HG03196 (cell line): ENCODE data around the gene MRPS26.
"Not testable (repeated sequence)": the region's sequence is repeated elsewhere in the genome, so short reads cannot be mapped to it uniquely, and the experiment has no call there.

Experiments used
- ATAC-seq: cut with Tn5 transposase; IDR thresholded peaks from one replicate; pipeline ENCODE4 v1.9.1; 2021; ENCODE audit not compliant: unreplicated experiment

The MRPS26 gene

DNA sequence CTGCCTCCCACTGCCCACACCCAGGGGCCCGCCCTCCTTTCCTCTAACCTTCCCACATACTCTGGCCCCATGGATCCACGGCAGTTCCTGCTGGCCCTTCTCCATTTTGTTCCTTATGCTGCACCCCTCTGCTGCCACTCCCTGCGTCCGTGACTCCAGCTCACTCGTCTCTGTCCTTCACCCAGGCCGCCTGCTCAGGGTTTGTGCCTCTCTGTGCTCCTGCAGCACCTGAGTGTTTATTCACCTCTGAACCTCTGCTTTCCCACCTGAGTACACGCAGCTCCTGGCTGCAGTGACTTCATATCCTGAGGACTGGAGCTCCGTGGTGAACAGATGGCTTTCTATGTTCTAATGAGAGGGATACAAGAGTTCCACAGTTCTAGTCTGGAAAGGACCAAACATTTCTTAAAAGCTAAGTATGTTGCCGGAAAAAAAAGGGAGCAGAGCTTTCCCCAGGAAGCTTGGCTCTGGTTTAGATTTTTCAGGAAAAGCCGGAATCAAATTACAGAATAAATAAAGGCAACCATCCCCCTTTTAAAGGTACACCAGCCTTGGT, 3.9 kb upstream of the MRPS26 start:
- no peak for ATAC-seq

DNA sequence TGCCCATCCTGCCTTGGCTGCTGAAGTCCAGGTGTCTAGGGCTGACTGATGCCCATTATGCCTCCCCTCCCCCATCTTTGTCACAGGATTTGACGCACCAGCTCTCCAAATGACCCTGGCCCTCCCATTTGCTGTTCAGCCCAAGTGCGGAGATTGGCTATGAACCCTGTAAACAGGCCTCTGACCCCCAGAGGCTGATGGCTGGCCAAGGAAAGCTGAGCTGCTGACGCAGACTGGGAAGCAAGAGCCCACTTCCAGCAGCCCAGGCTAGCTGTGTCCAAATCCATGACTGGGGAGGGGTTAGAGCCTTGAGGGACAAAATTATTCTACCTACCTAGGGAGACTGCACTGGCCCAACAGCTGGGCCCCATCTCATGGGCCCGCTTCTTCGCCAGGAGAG, 3.2 kb upstream of the MRPS26 start:
- no peak for ATAC-seq

DNA sequence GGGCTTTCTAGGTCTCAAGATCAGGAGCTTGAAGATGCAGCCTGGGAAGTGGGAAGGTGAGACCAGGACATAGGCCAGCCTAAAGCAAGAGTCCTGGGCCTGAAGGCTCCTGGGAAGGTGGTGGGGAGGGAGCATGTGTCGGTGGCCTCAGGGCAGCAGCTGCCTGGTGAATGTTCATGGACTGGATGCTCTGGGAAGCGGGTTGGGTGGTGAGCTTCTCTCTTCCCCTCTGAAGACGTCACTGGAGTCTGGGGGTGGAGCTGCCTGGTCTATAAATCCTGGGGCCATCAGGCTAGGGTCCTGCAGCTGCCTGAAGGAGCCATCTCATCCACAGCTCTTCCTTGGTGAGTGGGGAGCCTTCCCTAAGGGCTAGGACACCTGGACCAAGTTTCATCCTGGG, 2.5 kb upstream of the MRPS26 start, which contains the start of gene GNRH2:
Gene GNRH2, plus strand, starts transcription at position 301 of the 400 bp plus-strand sequence. CDS start 793 bp downstream, outside the sequence.
- ATAC-seq = no peak

DNA sequence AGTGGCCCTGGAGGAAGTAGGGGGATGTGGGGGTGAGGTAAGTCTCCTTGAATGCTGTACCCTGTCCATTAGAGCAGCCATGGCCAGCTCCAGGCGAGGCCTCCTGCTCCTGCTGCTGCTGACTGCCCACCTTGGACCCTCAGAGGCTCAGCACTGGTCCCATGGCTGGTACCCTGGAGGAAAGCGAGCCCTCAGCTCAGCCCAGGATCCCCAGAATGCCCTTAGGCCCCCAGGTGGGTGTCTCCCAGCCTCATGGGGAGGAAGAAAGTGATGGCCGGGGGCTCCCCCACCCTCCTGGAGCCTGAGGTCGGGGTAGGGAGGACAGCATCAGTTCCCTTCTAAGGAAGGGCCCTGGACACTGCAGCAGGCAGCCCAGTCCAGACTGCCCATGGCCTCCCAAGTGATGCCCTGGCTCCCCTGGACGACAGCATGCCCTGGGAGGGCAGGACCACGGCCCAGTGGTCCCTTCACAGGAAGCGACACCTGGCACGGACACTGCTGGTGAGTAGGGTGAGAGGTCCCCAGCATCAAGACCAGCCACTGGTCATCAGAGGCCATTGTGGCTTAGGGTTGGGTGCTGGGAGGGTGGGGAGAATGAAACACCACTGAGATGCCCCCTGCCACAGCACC, 1.4 kb upstream of the MRPS26 start:
- no peak for ATAC-seq

DNA sequence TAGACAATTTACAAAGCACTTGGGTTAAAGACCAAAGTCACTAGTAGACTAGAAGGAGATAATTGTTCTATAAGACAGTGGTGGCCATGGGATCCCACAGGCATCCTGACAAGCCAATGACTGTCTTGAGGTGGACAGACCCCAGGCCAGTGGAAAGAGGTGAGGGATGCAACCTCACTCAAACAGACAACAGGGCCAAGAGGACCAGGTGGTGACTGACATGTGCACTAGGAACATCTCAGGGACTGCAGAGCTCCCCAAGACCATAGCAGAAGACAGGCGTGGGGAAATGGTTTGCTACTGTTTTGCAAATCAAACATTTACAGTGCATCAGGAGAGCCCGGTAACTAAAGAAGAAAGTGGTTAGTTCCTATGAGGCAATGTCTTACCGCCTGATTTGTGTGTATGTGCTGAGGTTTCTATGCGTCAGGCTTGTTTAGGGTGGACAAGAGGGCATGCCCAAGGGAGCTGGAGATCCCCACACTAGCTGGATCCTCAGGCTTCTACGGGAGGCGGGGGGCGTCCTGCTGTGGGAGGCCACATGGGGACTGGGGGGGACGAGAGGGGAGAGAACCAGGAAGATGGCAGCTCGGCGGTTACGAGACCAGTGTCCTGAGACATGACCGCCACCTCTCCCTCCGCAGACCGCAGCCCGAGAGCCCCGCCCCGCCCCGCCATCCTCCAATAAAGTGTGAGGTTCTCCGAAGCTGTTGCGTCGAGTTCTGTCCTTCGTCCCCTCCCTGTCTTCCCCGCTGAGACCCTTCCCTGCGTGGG, 623 bp upstream of the MRPS26 start:
- peak; percentile 33 for ATAC-seq

DNA sequence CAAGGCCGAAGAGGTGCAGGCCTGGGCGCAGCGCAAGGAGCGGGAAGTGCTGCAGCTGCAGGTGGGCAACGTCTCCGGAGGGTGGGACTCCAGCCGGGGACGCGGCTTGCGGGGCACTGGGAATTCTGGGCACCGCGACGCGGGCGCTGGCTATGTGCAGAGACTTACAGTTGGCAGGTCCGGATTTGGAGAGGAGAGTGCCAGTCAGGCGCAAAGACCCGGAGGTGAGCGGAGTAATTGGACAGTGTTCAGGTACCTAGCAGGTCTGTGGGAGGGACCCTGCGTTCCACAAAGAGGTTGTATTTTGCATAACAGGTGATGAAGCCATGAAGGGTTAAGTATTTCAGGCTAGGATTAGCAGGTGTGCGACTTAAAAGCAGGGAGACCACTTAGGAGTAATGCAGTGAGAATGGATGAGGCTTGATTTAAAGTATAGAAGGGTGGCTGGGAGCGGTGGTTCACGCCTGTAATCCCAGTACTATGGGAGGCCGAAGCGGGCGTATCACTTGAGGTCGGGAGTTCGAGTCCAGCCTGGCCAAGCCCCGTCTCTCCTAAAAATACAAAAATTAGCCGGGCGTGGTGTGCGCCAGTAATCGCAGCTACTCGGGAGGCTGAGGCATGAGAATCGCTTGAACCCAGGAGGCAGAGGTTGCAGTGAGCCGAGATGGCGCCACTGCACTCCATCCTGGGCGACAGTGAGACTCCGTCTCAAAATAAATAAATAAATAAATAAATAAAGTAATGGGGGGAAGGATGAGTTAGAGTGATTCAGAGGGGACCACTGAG, 1.0 kb downstream of the MRPS26 start:
- ATAC-seq = no peak

DNA sequence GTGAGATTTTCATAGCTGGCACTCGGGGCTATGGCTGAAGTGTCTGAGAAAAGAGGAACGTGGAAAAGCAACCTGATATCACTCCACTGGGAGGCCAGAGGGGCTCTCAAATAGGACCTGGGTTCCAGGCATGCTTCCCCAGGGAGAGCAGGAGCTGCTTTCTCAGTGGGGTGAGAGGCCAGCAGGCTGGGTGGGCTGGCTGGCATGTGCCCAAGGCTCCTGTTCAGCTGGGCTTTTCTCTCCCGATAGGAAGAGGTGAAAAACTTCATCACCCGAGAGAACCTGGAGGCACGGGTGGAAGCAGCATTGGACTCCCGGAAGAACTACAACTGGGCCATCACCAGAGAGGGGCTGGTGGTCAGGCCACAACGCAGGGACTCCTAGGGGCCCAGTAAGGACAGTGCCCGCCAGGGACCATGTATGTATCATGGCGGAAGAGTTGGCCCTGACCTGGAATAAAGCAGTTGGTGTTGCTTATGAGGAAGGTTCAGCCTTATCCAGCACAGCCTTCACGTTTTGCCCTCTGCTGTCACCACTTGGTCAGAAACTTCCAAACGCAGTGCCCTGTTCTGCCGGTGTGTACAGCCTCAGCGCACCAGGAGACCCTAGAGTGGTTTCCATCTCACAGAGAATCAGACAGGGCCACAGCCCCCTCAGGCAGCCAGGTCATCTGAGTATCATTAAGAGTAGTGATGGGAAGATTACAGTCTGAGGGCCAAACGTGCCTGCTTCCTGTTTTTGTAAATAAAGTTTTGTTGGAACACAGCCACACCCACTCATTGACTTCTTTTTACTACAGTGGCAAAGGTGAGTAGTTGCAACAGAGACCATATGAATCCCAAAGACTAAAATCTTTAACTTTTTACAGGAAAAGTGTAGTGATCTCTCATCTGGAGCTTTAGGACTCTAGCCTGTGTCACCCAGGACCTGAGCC, 1.9 kb downstream of the MRPS26 start:
- ATAC-seq = no peak

DNA sequence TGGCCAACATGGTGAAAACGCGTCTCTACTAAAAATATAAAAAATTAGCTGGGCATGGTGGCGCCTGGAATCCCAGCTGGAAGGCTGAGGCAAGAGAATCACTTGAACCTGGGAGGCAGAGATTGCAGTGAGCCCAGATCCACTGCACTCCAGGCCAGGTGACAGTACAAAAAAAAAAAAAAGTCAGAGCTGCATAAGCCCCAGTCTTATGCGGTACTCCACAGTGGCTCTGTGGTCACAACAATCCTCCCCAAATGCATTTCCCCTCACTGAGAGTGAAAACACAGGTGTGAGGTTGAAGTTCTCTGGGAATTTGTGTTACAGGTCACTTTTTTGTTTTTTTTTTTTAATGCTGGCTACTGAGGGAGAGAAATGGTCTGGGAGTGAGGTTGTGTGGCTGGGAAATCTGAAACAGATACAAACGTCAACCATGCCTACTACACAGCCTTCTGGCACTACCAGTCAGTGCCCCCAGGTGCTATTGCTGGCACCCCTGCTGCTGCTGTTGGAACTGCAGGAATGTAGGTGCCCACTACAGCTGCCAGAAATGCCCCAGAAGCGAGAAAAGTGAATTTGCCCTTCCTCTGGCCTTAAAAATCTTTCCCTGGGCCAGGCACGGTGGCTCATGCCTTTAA, 5.7 kb downstream of the MRPS26 start:
- ATAC-seq = no peak

DNA sequence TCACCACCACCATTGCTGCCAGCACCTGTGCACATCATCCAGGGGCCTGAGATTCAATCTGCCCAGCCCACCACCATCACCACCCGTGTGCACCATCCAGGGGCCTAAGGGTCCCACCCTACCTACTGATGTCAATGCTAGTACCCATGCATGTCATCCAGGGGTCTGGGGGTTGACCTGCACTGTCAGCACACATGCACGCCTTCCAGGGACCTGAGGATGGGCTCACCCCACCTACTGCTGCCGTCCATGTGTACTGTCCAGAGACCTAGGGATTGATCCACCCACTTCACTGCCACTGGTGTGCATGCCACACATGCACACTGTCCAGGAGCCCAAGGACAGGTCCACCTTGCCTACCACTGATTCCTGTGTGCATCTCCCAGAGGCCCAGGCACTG, 13.6 kb downstream of the MRPS26 start:
- ATAC-seq = no peak

DNA sequence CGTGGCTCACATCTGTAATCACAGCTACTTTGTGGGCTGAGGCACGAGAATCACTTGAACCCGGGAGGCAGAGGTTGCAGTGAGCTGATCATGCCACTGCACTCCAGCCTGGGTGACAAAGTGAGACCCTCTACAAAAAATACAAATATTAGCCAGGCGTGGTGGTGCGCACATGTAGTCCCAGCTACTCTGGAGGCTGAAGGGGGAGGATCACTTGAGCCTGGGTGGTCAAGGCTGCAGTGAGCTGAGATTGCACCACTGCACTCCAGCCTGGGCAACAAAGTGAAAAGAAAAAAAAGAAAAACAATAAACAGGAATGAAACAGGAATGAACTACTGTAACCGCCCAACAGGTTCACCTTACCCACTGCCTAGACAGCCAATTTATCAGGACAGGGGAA, 18.3 kb downstream of the MRPS26 start:
- ATAC-seq = not testable (repeated sequence)

DNA sequence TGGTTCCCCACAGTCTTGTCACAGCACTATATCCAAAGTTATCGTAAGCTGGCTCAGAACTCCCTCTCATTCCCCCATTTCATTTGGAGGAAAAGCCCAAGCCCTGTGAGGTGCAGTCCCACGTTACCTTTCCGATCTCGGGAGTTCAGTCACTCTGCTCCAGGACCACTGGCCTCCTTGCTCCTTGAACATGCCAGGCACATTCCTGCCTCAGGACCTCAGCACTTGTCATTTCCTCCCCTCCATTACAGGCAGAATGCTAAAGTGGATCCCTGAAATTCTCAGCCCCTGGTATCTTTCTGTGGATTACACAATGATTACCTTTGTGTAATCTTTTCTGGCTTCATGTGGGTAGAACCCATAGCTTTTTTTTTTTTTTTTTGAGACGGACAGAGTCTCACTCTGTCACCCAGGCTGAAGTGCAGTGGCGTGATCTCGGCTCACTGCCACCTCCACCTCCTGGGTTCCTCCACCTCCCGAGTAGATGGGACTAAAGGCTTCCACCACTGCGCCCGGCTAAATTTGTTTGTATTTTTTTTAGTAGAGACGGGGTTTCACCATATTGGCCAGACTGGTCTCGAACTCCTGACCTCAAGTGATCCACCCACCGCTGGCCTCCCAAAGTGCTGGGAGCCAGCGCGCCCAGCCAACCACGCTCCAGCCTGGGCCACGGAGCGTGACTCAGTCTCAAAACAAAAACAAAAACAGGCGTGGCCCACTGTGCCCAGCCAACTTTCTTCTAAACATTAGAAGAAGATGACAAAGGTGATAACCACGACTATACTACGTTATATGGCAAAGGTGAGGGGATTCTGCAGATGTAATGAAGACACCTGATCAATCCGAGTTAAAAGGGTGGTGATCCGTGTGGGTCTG, 21.5 kb downstream of the MRPS26 start:
- ATAC-seq = no peak

DNA sequence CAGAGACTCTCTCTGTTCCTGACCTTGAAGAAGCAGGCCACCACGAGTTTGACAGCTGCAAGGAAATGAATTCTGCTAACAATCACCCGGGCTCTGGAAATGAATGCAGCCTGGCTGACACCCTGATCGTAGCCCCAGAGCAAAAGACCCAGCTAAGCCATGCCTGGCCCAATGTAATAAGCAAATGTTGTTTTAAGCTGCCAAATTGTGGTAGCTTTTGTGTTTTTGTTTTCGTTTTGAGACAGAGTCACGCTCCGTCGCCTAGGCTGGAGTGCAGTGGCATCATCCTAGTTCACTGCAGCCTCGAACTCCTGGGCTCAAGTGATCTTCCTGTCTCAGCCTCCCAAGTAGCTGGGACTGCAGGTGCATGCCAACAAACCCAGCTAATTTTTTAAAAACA, 22.2 kb downstream of the MRPS26 start:
- no peak for ATAC-seq

DNA sequence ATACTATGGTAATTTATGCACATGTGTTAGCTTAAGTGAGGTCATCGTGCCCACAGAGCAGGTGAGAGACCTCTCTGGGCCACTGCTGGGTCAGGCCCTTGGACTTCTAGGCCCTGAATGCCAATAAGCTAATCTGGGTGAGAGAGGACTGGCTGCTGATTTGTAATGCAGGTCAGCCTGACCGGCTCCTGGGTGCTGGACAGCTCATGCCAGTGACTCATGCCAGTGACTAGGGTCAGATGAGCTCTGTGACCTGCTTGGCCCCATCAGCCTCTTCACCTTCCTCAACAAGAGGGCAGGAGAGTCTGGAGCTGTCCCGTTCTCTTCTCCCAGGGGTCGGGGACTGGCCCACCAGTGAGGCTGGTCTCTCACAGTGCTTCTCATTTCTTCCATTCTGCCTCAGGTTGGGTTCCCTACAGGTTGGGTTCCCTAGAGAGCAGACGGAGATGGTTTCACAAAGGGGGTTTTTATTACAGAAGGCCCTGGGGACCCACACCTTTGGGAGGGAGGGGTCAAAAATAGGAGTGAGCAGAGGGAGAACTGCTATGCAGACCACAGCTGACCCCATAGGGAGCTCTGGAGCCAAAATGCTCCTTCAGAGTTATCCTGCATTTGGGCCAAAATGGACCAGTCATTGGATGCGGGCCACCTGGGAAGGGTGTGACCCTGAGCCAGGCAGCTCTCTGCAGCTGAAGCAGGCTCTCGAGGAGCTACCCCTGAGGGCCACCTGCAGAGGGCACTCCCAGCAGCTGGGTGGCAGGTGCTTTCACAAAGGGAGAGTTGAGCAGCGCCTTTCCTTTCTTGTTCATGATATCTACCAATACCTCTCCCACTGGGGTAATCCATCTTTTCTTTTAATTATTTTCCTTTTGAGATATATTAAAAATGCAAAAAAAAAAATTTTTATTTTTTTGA, 23.4 kb downstream of the MRPS26 start:
- no peak for ATAC-seq

DNA sequence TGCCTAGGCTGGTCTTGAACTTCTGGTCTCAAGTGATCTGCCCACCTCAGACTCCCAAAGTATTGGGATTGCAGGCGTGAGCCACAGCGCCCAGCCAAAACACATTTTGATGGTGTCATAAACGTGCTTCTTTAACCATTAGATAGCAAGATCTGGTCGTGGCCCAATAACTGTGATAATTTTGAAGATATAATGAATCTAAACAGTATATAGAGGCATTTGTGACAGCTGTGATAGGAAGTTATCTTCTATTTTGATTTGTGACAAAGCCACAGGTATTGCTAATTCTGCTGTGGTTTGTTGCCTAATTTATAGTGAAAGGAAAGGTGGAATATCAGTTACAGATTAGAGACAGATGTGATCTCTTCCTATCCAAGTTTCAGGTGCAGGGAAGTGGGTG, 24.9 kb downstream of the MRPS26 start:
- no peak for ATAC-seq

DNA sequence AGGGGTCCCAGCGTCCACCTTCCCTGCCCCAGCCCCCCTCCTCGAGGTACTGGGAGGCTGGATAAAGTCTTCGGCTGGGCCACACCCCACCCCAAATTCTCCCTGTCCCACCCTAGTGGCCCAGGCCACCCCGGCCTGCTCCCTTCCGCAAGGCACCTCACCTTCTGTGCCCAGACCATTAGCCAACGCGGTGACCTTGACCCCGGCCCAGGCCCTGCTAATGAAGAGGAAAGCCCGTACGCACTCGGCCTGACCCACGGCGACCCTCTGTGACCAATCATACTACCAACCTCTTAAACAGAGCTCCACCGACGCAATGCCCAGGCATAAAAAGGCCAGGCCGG, 25.4 kb downstream of the MRPS26 start:
- no peak for ATAC-seq

DNA sequence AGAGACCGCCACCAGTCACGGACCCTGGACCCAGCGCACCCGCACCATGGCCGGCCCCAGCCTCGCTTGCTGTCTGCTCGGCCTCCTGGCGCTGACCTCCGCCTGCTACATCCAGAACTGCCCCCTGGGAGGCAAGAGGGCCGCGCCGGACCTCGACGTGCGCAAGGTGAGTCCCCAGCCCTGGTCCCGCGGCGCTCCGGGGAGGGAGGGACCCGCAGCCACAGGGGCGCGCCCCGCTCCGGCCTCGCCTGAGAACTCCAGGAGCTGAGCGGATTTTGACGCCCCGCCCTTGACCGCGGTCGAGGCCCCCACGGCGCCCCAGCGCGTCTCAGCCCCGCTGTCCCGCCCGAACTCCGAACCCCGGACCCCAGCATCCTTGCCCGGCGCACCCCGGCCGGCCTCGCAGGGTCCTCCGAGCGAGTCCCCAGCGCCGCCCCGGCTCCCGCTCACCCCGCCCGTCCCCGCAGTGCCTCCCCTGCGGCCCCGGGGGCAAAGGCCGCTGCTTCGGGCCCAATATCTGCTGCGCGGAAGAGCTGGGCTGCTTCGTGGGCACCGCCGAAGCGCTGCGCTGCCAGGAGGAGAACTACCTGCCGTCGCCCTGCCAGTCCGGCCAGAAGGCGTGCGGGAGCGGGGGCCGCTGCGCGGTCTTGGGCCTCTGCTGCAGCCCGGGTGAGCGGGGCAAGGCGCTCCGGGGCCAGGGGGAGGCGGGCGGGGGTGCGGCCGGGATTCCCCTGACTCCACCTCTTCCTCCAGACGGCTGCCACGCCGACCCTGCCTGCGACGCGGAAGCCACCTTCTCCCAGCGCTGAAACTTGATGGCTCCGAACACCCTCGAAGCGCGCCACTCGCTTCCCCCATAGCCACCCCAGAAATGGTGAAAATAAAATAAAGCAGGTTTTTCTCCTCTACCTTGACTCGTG, 26.0 kb downstream of the MRPS26 start, which contains the start of gene OXT:
Gene OXT, plus strand, starts transcription at position 11 of the 920 bp plus-strand sequence. Its CDS starts 36 bp downstream, at position 47.
- ATAC-seq = no peak
